OCI-LY1 (cell line): ENCODE results near the gene ZC3H13.

Source experiments
- H2AFZ ChIP-seq: fragments of 200-600 bp; sonication (generic), shearing (Covaris generic); 2 replicates; pipeline ENCODE4 v1.6.0; 2014; ENCODE audit warnings: antibody characterized with exemption, mild to moderate bottlenecking, low read length
- H3F3A ChIP-seq: fragments of 200-600 bp; sonication (generic), shearing (Covaris generic); 2 replicates; pipeline ENCODE4 v1.6.0; 2014; ENCODE audit warnings: mild to moderate bottlenecking, antibody characterized with exemption, low read length, moderate library complexity; ENCODE audit not compliant: insufficient read depth
- H3K27ac ChIP-seq: fragments of 200-600 bp; sonication (generic); 2 replicates; pipeline ENCODE4 v1.5.1; 2014; ENCODE audit warnings: low read length, mixed run types, mild to moderate bottlenecking, low read depth; ENCODE audit not compliant: poor library complexity, severe bottlenecking
- H3K27me3 ChIP-seq: fragments of 200-600 bp; sonication (generic); 2 replicates; pipeline ENCODE4 v1.6.0; 2014; ENCODE audit warnings: antibody characterized with exemption, mild to moderate bottlenecking, low read length, moderate library complexity; ENCODE audit not compliant: insufficient read depth
- H3K36me3 ChIP-seq: fragments of 200-600 bp; sonication (generic); 2 replicates; pipeline ENCODE4 v1.6.1; 2014; ENCODE audit warnings: mild to moderate bottlenecking, antibody characterized with exemption, low read length, moderate library complexity, mixed read lengths; ENCODE audit not compliant: insufficient read depth
- H3K4me1 ChIP-seq: fragments of 200-600 bp; sonication (generic); 2 replicates; pipeline ENCODE4 v1.5.1; 2014; ENCODE audit warnings: mild to moderate bottlenecking, low read length, moderate library complexity; ENCODE audit not compliant: insufficient read depth, severe bottlenecking
- H3K4me2 ChIP-seq: fragments of 200-600 bp; sonication (generic), shearing (Covaris generic); 2 replicates; pipeline ENCODE4 v1.6.1; 2014; ENCODE audit warnings: low read length
- H3K4me3 ChIP-seq: fragments of 200-600 bp; sonication (generic); 2 replicates; pipeline ENCODE4 v1.5.1; 2014; ENCODE audit warnings: low read length, low read depth, mild to moderate bottlenecking, mixed read lengths; ENCODE audit not compliant: poor library complexity, severe bottlenecking
- H3K79me2 ChIP-seq: fragments of 200-600 bp; shearing (Covaris generic); 2 replicates; pipeline ENCODE4 v1.6.1; 2016; ENCODE audit warnings: mixed run types, low read length, mixed read lengths; ENCODE audit not compliant: insufficient read depth
- H3K9ac ChIP-seq: fragments of 200-600 bp; sonication (generic), shearing (Covaris generic); 2 replicates; pipeline ENCODE4 v1.6.1; 2014; ENCODE audit warnings: mild to moderate bottlenecking, low read length, mixed read lengths
- H3K9me2 ChIP-seq: fragments of 200-600 bp; sonication (generic), shearing (Covaris generic); 2 replicates; pipeline ENCODE4 v1.6.1; 2014; ENCODE audit warnings: low read depth, mild to moderate bottlenecking, low read length, mixed read lengths
- H3K9me3 ChIP-seq: fragments of 200-600 bp; shearing (Covaris generic); 2 replicates; pipeline ENCODE4 v1.6.1; 2014; ENCODE audit warnings: low read length, mixed read lengths
- H4K20me1 ChIP-seq: fragments of 200-600 bp; sonication (generic), shearing (Covaris generic); 2 replicates; pipeline ENCODE4 v1.6.0; 2016; ENCODE audit warnings: mild to moderate bottlenecking, low read length; ENCODE audit not compliant: insufficient read depth
- CTCF ChIP-seq: fragments of 200-600 bp; sonication (generic), shearing (Covaris generic); IDR thresholded peaks from 2 replicates; pipeline ENCODE4 v1.5.1; 2017; ENCODE audit warnings: mild to moderate bottlenecking, antibody characterized with exemption, low read length, moderate library complexity, mixed read lengths
- EZH2 ChIP-seq: fragments of 200-600 bp; sonication (generic), shearing (Covaris generic); IDR thresholded peaks from 2 replicates; pipeline ENCODE4 v1.8.0; 2017; ENCODE audit warnings: borderline replicate concordance, mixed run types, mild to moderate bottlenecking, antibody characterized with exemption, low read length, moderate library complexity, mixed read lengths

ZC3H13 gene

GRCh38 chr13:46063292-46063691, 10.7 kb upstream of the ZC3H13 start:
- H3F3A ChIP-seq, result no peaks in the 10 kb centered on the region
- H3K27me3 ChIP-seq, result no peaks in the 10 kb centered on the region
- H3K4me2 ChIP-seq, result no peak overlapping the region
- no peaks in the 10 kb centered on the region for H3K9me2 ChIP-seq
- H3K9me3 ChIP-seq, result no peaks in the 10 kb centered on the region
- H3K27ac ChIP-seq, result no peak overlapping the region
- no peak overlapping the region for H3K9ac ChIP-seq
- no peak for TF ChIP-seq EZH2
- TF ChIP-seq CTCF, result no peak
- H3K79me2 ChIP-seq, result no peaks in the 10 kb centered on the region
- H4K20me1 ChIP-seq, result no peaks in the 10 kb centered on the region
- no peak overlapping the region for H2AFZ ChIP-seq
- no peak overlapping the region for H3K4me3 ChIP-seq
- H3K4me1 ChIP-seq, result no peaks in the 10 kb centered on the region
- H3K36me3 ChIP-seq, result no peaks in the 10 kb centered on the region

GRCh38 chr13:46062185-46062584, 9.6 kb upstream of the ZC3H13 start:
- H3K9ac ChIP-seq, result no peak overlapping the region
- no peak overlapping the region for H3K4me3 ChIP-seq
- H2AFZ ChIP-seq, result no peak overlapping the region
- H3K9me3 ChIP-seq, result no peaks in the 10 kb centered on the region
- no peaks in the 10 kb centered on the region for H3F3A ChIP-seq
- no peaks in the 10 kb centered on the region for H3K4me1 ChIP-seq
- no peak overlapping the region for H3K4me2 ChIP-seq
- no peaks in the 10 kb centered on the region for H3K27me3 ChIP-seq
- no peak for TF ChIP-seq EZH2
- no peak for TF ChIP-seq CTCF
- no peaks in the 10 kb centered on the region for H3K36me3 ChIP-seq
- H3K9me2 ChIP-seq, result no peaks in the 10 kb centered on the region
- H4K20me1 ChIP-seq, result no peaks in the 10 kb centered on the region
- H3K79me2 ChIP-seq, result no peaks in the 10 kb centered on the region
- H3K27ac ChIP-seq, result no peak overlapping the region

- H3K9me2 ChIP-seq, result no peaks in the 10 kb centered on the region
- H3K4me1 ChIP-seq, result no peaks in the 10 kb centered on the region
- no peak for TF ChIP-seq EZH2
- TF ChIP-seq CTCF, result no peak
- H3K9me3 ChIP-seq, result no peaks in the 10 kb centered on the region
- H3K27ac ChIP-seq, result no peak overlapping the region
- H3K4me2 ChIP-seq, result no peak overlapping the region
- H3K79me2 ChIP-seq, result no peaks in the 10 kb centered on the region
- no peaks in the 10 kb centered on the region for H3K36me3 ChIP-seq
- no peaks in the 10 kb centered on the region for H3F3A ChIP-seq
- H3K27me3 ChIP-seq, result no peaks in the 10 kb centered on the region
- H4K20me1 ChIP-seq, result no peaks in the 10 kb centered on the region
- H3K9ac ChIP-seq, result no peak overlapping the region
- no peak overlapping the region for H2AFZ ChIP-seq
- no peak overlapping the region for H3K4me3 ChIP-seq
Measured at GRCh38 chr13:46059405-46059804, 6.9 kb upstream of the ZC3H13 start.
